Vagina (tissue), 2 donors: ENCODE results near the gene PSMF1. TPM values are rescaled to one million over a fixed set of nuclear protein-coding genes. Genes with fewer than 3 reads are reported as not detected.

Experiments used
- DNase-seq, 2 donors: peaks; one replicate each; pipeline ENCODE4 v3.0.0-alpha.2; 2017; ENCODE audit errors: extremely low spot score in 2 of 2
- H3K27ac ChIP-seq: fragments of 200-600 bp; sonication (generic); one replicate; pipeline ENCODE4 v1.5.1; 2019
- H3K27me3 ChIP-seq: fragments of 200-600 bp; sonication (generic); one replicate; pipeline ENCODE4 v1.5.1; 2019
- H3K36me3 ChIP-seq, 2 donors: fragments of 200-600 bp; sonication (generic); one replicate each; pipeline ENCODE4 v1.5.1; 2017 to 2019
- H3K4me1 ChIP-seq: fragments of 200-600 bp; sonication (generic); one replicate; pipeline ENCODE4 v1.5.1; 2019
- H3K4me3 ChIP-seq, 2 donors: fragments of 200-600 bp; sonication (generic); 1 replicate in 1 of 2; 2 replicates in 1 of 2; pipeline ENCODE4 v1.5.1; 2016 to 2019
- H3K9me3 ChIP-seq: fragments of 200-600 bp; sonication (generic); one replicate; pipeline ENCODE4 v1.5.1; 2019
- POLR2A ChIP-seq, 2 donors: fragments of 450-650 bp; IDR thresholded peaks; one replicate each; pipeline ENCODE4 v1.6.1; 2017; ENCODE audit warnings: antibody characterized with exemption in 2 of 2, mild to moderate bottlenecking in 2 of 2, moderate library complexity in 2 of 2
- POLR2AphosphoS5 ChIP-seq, 2 donors: sonication (generic); formaldehyde crosslinking; IDR thresholded peaks; one replicate each; pipeline ENCODE4 v1.9.0; 2017; ENCODE audit warnings: antibody characterized with exemption in 2 of 2, mild to moderate bottlenecking in 2 of 2, low read depth in 1 of 2; ENCODE audit not compliant: insufficient read depth in 1 of 2
- intact Hi-C: fragments of 100-400 bp; cut with DNase I; formaldehyde crosslinking; loops from one replicate; pipeline ENCODE4 v1.15.1; 2023
- total RNA-seq: library from RNA; depleted of rRNA; stranded (reverse); fragments of >200 nt; gene quantifications from one replicate; pipeline ENCODE4 v1.2.3, GENCODE V29; 2016
- TF ChIP-seq, protein P1 (sequence below), 3 experiments: fragments of 450-650 bp in 2 of 3; fragments of 200-600 bp in 1 of 3; sonication (generic) in 1 of 3; IDR thresholded peaks; one replicate each; pipeline ENCODE4 v1.5.1; 2017 to 2019; ENCODE audit warnings: antibody characterized with exemption in 3 of 3, mild to moderate bottlenecking in 2 of 3, moderate library complexity in 2 of 3

PSMF1 gene
- total RNA-seq, 1 donor from 2014 or later, result 52.8 TPM

DNA sequence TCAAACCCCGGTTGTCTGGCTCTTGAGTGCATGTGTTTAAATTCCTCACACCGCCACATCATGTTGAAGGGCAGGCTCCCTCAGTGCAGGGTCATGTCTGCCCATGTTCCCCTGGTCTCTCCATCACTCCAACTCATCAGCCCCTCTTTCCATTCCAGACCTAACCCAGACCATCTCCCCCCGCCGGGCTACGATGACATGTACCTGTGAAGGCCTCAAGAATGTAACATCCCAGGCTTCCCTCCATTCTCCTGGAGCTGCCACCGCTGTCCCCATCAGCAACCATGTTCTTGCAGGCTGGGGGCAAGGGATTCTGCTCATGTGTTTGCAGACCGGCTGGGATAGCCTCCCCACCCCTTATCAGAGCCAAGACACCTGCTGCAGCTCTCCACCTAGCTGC lies 46.5 kb downstream of the PSMF1 start:
- no peaks in the 10 kb centered on the region for H3K4me1 ChIP-seq
- H3K4me3 ChIP-seq, result no peak overlapping the region
- TF ChIP-seq POLR2A (IDR thresholded peaks at IDR 0.05), result no peak
- no peak for TF ChIP-seq POLR2AphosphoS5 (IDR thresholded peaks at IDR 0.05; ENCODE audit: insufficient read depth in 1 of 2, low read depth in 1 of 2)
- TF ChIP-seq, protein P1, sequence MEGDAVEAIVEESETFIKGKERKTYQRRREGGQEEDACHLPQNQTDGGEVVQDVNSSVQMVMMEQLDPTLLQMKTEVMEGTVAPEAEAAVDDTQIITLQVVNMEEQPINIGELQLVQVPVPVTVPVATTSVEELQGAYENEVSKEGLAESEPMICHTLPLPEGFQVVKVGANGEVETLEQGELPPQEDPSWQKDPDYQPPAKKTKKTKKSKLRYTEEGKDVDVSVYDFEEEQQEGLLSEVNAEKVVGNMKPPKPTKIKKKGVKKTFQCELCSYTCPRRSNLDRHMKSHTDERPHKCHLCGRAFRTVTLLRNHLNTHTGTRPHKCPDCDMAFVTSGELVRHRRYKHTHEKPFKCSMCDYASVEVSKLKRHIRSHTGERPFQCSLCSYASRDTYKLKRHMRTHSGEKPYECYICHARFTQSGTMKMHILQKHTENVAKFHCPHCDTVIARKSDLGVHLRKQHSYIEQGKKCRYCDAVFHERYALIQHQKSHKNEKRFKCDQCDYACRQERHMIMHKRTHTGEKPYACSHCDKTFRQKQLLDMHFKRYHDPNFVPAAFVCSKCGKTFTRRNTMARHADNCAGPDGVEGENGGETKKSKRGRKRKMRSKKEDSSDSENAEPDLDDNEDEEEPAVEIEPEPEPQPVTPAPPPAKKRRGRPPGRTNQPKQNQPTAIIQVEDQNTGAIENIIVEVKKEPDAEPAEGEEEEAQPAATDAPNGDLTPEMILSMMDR (IDR thresholded peaks at IDR 0.05), result no peak
- no peak overlapping the region for H3K27ac ChIP-seq
- no peaks in the 10 kb centered on the region for H3K9me3 ChIP-seq
- DNase-seq, result peak in 1 of 2 donors; percentile 71
- peaks cover 0 to 80% of the 10 kb centered on the region in 2 donors for H3K36me3 ChIP-seq
- intact Hi-C loops, result no loop called here
- H3K27me3 ChIP-seq, result no peaks in the 10 kb centered on the region

DNA sequence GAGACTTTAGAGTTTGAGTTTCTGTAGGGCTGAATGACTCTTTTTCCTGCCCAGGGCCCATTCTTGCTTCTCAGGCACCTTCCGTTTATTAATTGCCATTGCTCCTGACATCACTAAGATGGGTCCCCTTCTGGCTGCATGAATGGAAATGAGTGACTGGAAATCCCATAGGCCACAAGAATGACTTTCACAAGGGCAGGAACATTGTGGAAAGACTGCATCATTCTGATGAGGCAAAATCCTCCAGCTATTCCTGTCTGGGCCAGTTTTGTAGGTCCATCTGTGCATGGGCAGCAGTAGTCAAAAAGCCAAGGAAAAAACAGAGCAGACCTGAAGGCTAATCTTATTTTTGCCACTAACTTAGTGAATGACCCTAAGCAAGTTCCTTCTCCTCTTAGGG lies 47.1 kb downstream of the PSMF1 start:
- Histone ChIP-seq H3K4me1 (no peaks in the 10 kb centered on the region), H3K27me3 (no peaks in the 10 kb centered on the region), H3K27ac (no peak overlapping the region), H3K36me3 (peaks cover 0 to 82% of the 10 kb centered on the region in 2 donors), H3K4me3 (no peak overlapping the region), H3K9me3 (no peaks in the 10 kb centered on the region)
- TF ChIP-seq POLR2AphosphoS5 (IDR thresholded peaks at IDR 0.05; ENCODE audit: insufficient read depth in 1 of 2, low read depth in 1 of 2) (no peak), POLR2A (IDR thresholded peaks at IDR 0.05) (no peak)
- TF ChIP-seq, protein P1 (IDR thresholded peaks at IDR 0.05), result no peak
- intact Hi-C loops, result no loop called here
- DNase-seq, result peak in 1 of 2 donors; percentile 27

DNA sequence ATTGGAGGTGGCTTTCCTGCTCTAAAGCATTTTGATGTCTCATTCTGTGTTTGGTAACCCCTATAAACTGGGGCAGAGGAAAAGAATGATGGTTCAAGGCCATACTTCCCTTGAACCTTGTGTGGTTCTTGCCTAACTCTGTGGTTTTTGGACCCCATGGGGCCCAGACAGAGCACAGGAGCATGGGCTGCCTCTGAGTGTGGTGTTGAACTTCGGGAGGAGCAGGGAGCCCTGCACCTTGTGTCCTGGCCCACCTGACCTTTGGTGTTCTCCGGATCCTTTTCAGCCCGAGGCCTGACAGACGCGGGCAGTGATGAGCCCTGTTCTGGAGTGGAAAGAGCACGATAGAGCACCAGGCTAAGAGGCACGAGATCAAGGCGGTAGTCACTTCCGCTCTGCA lies 47.5 kb downstream of the PSMF1 start:
- TF ChIP-seq POLR2AphosphoS5 (IDR thresholded peaks at IDR 0.05; ENCODE audit: insufficient read depth in 1 of 2, low read depth in 1 of 2), result no peak
- TF ChIP-seq, protein P1 (IDR thresholded peaks at IDR 0.05), result no peak
- TF ChIP-seq POLR2A (IDR thresholded peaks at IDR 0.05), result no peak

DNA sequence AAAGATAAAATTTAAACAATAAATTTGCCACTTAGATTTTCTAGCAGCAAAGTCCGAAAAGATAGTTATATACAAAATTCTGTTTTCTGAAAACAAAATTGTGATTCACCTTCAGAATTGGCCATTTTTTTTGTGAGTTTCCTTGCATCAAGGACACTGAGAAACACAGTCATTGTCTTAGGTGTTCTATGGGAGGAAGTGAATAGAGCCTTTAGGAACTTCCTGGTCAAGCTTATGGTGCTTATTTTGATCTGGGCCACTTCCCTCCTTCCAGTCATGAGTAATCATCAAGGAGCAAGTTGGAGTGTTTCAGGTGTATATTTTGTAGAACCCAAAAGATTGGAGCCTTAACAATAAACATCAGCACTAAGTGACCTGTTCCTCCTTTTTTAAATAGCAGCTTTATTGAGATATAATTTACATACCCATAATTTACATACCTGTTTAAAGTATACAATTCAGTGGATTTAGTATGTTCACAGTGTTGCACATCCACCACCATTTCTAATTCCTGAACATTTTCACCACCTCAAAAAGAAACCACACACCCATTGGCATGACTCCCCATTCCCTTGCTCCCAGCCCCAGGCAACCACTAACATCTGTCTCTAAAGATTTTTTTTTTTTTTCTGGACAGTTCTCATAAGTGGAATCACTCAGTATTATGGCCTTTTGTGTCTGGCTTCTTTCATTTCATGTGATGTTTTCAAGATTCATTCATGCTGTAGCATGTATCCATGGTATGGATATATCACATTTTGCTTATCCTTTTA lies 48.7 kb downstream of the PSMF1 start:
- H3K9me3 ChIP-seq, result no peaks in the 10 kb centered on the region
- intact Hi-C loops, result no loop called here
- peaks cover 0 to 82% of the 10 kb centered on the region in 2 donors for H3K36me3 ChIP-seq
- H3K4me3 ChIP-seq, result no peak overlapping the region
- no peaks in the 10 kb centered on the region for H3K27me3 ChIP-seq
- no peak for TF ChIP-seq POLR2A (IDR thresholded peaks at IDR 0.05)
- TF ChIP-seq POLR2AphosphoS5 (IDR thresholded peaks at IDR 0.05; ENCODE audit: insufficient read depth in 1 of 2, low read depth in 1 of 2), result no peak
- TF ChIP-seq, protein P1 (IDR thresholded peaks at IDR 0.05), result no peak
- H3K4me1 ChIP-seq, result no peaks in the 10 kb centered on the region
- no peak overlapping the region for H3K27ac ChIP-seq
- DNase-seq, result no peak

More for the DNA sequence above, 47.5 kb downstream of the PSMF1 start:
- Histone ChIP-seq H3K36me3 (peaks cover 0 to 80% of the 10 kb centered on the region in 2 donors), H3K9me3 (no peaks in the 10 kb centered on the region), H3K4me3 (no peak overlapping the region), H3K27ac (no peak overlapping the region), H3K27me3 (no peaks in the 10 kb centered on the region), H3K4me1 (no peaks in the 10 kb centered on the region)
- peak in 1 of 2 donors; percentile 65 for DNase-seq
- intact Hi-C loops, result no loop called here

DNA sequence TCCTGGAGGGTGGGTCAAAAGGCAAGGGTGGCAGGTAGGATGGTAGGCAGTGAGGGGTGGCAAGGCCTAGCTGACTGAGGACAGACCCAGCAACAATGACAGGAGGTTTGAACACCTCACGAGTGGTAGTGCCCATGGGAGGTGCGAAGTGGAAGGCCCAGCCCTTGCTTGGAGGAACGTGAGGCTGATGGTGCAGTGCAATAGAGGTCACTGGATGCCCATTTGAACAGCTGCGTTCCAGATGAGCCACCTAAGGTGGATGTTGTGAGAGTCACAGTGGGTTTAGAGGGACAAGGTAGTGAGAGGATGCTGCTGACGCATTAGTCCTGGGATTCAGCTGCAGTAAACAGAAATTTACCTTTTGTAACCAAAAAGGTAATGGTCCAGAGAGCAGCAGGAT lies 50.8 kb downstream of the PSMF1 start:
- no peak for DNase-seq
- H3K9me3 ChIP-seq, result no peaks in the 10 kb centered on the region
- H3K4me1 ChIP-seq, result no peaks in the 10 kb centered on the region
- no peak for TF ChIP-seq POLR2AphosphoS5 (IDR thresholded peaks at IDR 0.05; ENCODE audit: insufficient read depth in 1 of 2, low read depth in 1 of 2)
- TF ChIP-seq POLR2A (IDR thresholded peaks at IDR 0.05), result no peak
- TF ChIP-seq, protein P1 (IDR thresholded peaks at IDR 0.05), result no peak
- H3K27ac ChIP-seq, result no peak overlapping the region
- H3K27me3 ChIP-seq, result no peaks in the 10 kb centered on the region
- H3K36me3 ChIP-seq, result peaks cover 0 to 69% of the 10 kb centered on the region in 2 donors
- no peak overlapping the region for H3K4me3 ChIP-seq
- intact Hi-C loops, result no loop called here
